HG03196 (cell line): ENCODE measurements around the gene CCDC180.
"Not testable (repeated sequence)": the region's sequence is repeated elsewhere in the genome, so short reads cannot be mapped to it uniquely, and the experiment has no call there.

Experiments
- ATAC-seq: cut with Tn5 transposase; IDR thresholded peaks from one replicate; pipeline ENCODE4 v1.9.1; 2021; ENCODE audit not compliant: unreplicated experiment

CCDC180 gene

GRCh38 chr9:97307500-97308163, at the start of gene CCDC180:
TSS of gene CCDC180 (plus strand) at chr9:97307659. CDS start at chr9:97308064, 405 bp downstream.
- ATAC-seq: no peak

GRCh38 chr9:97259834-97260514, 47.5 kb upstream of the CCDC180 start:
- ATAC-seq: not testable (repeated sequence)

GRCh38 chr9:97271292-97271691, 36.2 kb upstream of the CCDC180 start:
- ATAC-seq: no peak

- ATAC-seq: no peak
Observed at GRCh38 chr9:97272072-97272471, 35.4 kb upstream of the CCDC180 start.

GRCh38 chr9:97276310-97276852, 31.1 kb upstream of the CCDC180 start:
- ATAC-seq: no peak

- ATAC-seq: no peak
Observed at GRCh38 chr9:97277953-97278352, 29.5 kb upstream of the CCDC180 start.

GRCh38 chr9:97280755-97281330, 26.6 kb upstream of the CCDC180 start:
- no peak for ATAC-seq

- no peak for ATAC-seq
Observed at GRCh38 chr9:97283768-97284167, 23.7 kb upstream of the CCDC180 start.

GRCh38 chr9:97284798-97285197, 22.7 kb upstream of the CCDC180 start:
- ATAC-seq: no peak

- no peak for ATAC-seq
Observed at GRCh38 chr9:97292200-97292599, 15.3 kb upstream of the CCDC180 start.

GRCh38 chr9:97293207-97293721, 14.2 kb upstream of the CCDC180 start:
- no peak for ATAC-seq

GRCh38 chr9:97293818-97294217, 13.6 kb upstream of the CCDC180 start:
- ATAC-seq: no peak

GRCh38 chr9:97297889-97298288, 9.6 kb upstream of the CCDC180 start:
- ATAC-seq: no peak

- ATAC-seq: peak; percentile 56
Observed at GRCh38 chr9:97299809-97300414, 7.5 kb upstream of the CCDC180 start.

GRCh38 chr9:97300586-97300985, 6.9 kb upstream of the CCDC180 start:
- ATAC-seq: no peak

- ATAC-seq: no peak
Observed at GRCh38 chr9:97301974-97302373, 5.5 kb upstream of the CCDC180 start.

GRCh38 chr9:97304586-97304985, 2.9 kb upstream of the CCDC180 start:
- ATAC-seq: no peak

- ATAC-seq: no peak
Observed at GRCh38 chr9:97305501-97306298, 1.8 kb upstream of the CCDC180 start.

- no peak for ATAC-seq
Observed at GRCh38 chr9:97307091-97307490, 368 bp upstream of the CCDC180 start.

GRCh38 chr9:97309260-97309659, 1.8 kb downstream of the CCDC180 start:
- no peak for ATAC-seq

GRCh38 chr9:97310023-97310422, 2.6 kb downstream of the CCDC180 start:
- ATAC-seq: no peak
